T-helper 1 cell treated with Interleukin-12 subunit alpha and Interleukin-12 subunit beta and Interleukin-4 antibody, amounts not matched to agents 30 ng/mL and 1 ng/mL, for 36 hours (primary cell): ENCODE results near the gene ITGA1. TPM values are rescaled to one million over a fixed set of nuclear protein-coding genes. Genes with fewer than 3 reads are reported as not detected.

Source experiments
- intact Hi-C: fragments of 100-400 bp; cut with micrococcal nuclease; formaldehyde crosslinking; loops from one replicate; pipeline ENCODE4 v1.15.1; 2024
- total RNA-seq: library from RNA; stranded (reverse); gene quantifications from 2 replicates; pipeline ENCODE4 v1.2.3, GENCODE V29; 2022

ITGA1 gene
- total RNA-seq, 1 donor from 2014 or later: 8.3 TPM

GRCh38 chr5:52893863-52894262 lies 106.1 kb downstream of the ITGA1 start:
- intact Hi-C loops: no loop called here

GRCh38 chr5:52894451-52894850 lies 106.7 kb downstream of the ITGA1 start:
- intact Hi-C loops: no loop called here

GRCh38 chr5:52895075-52895474 lies 107.4 kb downstream of the ITGA1 start:
- intact Hi-C loops: no loop called here

- intact Hi-C loops: no loop called here
Measured at GRCh38 chr5:52895572-52896413, 108.1 kb downstream of the ITGA1 start.

GRCh38 chr5:52896534-52897237 lies 109.0 kb downstream of the ITGA1 start:
- intact Hi-C loops: no loop called here

- intact Hi-C loops: no loop called here
Measured at GRCh38 chr5:52897238-52897614, 109.5 kb downstream of the ITGA1 start.

GRCh38 chr5:52898961-52899680 lies 111.4 kb downstream of the ITGA1 start:
- intact Hi-C loops: no loop called here

- intact Hi-C loops: no loop called here
Measured at GRCh38 chr5:52903142-52903541, 115.4 kb downstream of the ITGA1 start.

- intact Hi-C loops: no loop called here
Measured at GRCh38 chr5:52906343-52906742, 118.6 kb downstream of the ITGA1 start.

GRCh38 chr5:52906845-52907244 lies 119.1 kb downstream of the ITGA1 start:
- intact Hi-C loops: no loop called here

GRCh38 chr5:52909192-52909591 lies 121.5 kb downstream of the ITGA1 start:
- intact Hi-C loops: no loop called here

GRCh38 chr5:52910071-52910470 lies 122.4 kb downstream of the ITGA1 start:
- intact Hi-C loops: no loop called here

GRCh38 chr5:52915176-52915875 lies 127.6 kb downstream of the ITGA1 start:
- intact Hi-C loops: loop anchor here (1.0 to 2.0 kb wide), 9 partner anchors 116 to 1951 kb away; partner anchors contain the start of genes ITGA1 and PELO

- intact Hi-C loops: no loop called here
Measured at GRCh38 chr5:52920929-52921328, 133.2 kb downstream of the ITGA1 start.

- intact Hi-C loops: no loop called here
Measured at GRCh38 chr5:52922384-52922783, 134.7 kb downstream of the ITGA1 start.

GRCh38 chr5:52924456-52924855 lies 136.7 kb downstream of the ITGA1 start:
- intact Hi-C loops: no loop called here

GRCh38 chr5:52925001-52925400 lies 137.3 kb downstream of the ITGA1 start:
- intact Hi-C loops: no loop called here

- intact Hi-C loops: no loop called here
Measured at GRCh38 chr5:52928689-52929088, 141.0 kb downstream of the ITGA1 start.

- intact Hi-C loops: no loop called here
Measured at GRCh38 chr5:52938226-52938625, 150.5 kb downstream of the ITGA1 start.

- intact Hi-C loops: no loop called here
Measured at GRCh38 chr5:52943285-52943684, 155.6 kb downstream of the ITGA1 start.

- intact Hi-C loops: no loop called here
Measured at GRCh38 chr5:52943808-52944207, 156.1 kb downstream of the ITGA1 start.
